Effector memory CD8-positive, alpha-beta T cell (primary cell): ENCODE measurements around the gene AHSP.
"Not testable (repeated sequence)": the region's sequence is repeated elsewhere in the genome, so short reads cannot be mapped to it uniquely, and the experiment has no call there.

ENCODE experiments used
- ATAC-seq: fragments of 150-1000 bp; cut with Tn5 transposase; replicated peaks from 2 replicates; pipeline ENCODE4 v1.10.0; 2021; ENCODE audit warnings: mild to moderate bottlenecking, moderate library complexity
- DNase-seq, 3 experiments: peaks; one replicate each; pipeline ENCODE4 v3.0.0; 2021
- H3K27ac Mint-ChIP-seq, 2 donors: one replicate each; pipeline ENCODE4 v1.8.0; 2022; ENCODE audit warnings: mild to moderate bottlenecking in 2 of 2, mixed read lengths in 2 of 2, moderate library complexity in 2 of 2
- H3K27me3 Mint-ChIP-seq, 2 donors: one replicate each; pipeline ENCODE4 v1.8.0; 2022; ENCODE audit warnings: mixed read lengths in 2 of 2
- H3K36me3 Mint-ChIP-seq: one replicate; pipeline ENCODE4 v1.8.0; 2022; ENCODE audit warnings: mild to moderate bottlenecking, moderate library complexity, mixed read lengths; ENCODE audit not compliant: insufficient read depth
- H3K4me1 Mint-ChIP-seq, 2 donors: one replicate each; pipeline ENCODE4 v1.8.0; 2022; ENCODE audit warnings: low read depth in 2 of 2, mixed read lengths in 2 of 2
- H3K4me3 Mint-ChIP-seq, 2 donors: one replicate each; pipeline ENCODE4 v1.8.0; 2022; ENCODE audit warnings: mild to moderate bottlenecking in 2 of 2, mixed read lengths in 2 of 2, moderate library complexity in 2 of 2
- H3K9me3 Mint-ChIP-seq, 2 donors: one replicate each; pipeline ENCODE4 v1.8.0; 2022; ENCODE audit warnings: mixed read lengths in 2 of 2

The AHSP gene

GRCh38 chr16:31507617-31507928, 20.1 kb upstream of the AHSP start:
- ATAC-seq (peak; percentile 20), DNase-seq (no peak)
- peaks cover 19 to 38% of the 10 kb centered on the region in 2 donors for H3K4me1 Mint-ChIP-seq

GRCh38 chr16:31507929-31508705, 19.6 kb upstream of the AHSP start, which contains the start of gene RUSF1:
TSS of gene RUSF1 (minus strand) at chr16:31508391. CDS start at chr16:31508373, 18 bp downstream.
- peak within 1 kb of the TSS; percentile 95 to 98 for H3K27ac Mint-ChIP-seq
- H3K4me3 Mint-ChIP-seq: peak within 1 kb of the TSS; percentile 91 to 94
- no peaks in the 10 kb centered on the region for H3K9me3 Mint-ChIP-seq
- peaks cover 19 to 33% of the 10 kb centered on the region in 2 donors for H3K4me1 Mint-ChIP-seq
- ATAC-seq (peak; percentile 90), DNase-seq (peak; percentile 68 to 70 (median 69))
- no peaks in the 10 kb centered on the region for H3K27me3 Mint-ChIP-seq
- peaks cover 14% of the 10 kb centered on the region for H3K36me3 Mint-ChIP-seq

More at GRCh38 chr16:31507617-31507928, 20.1 kb upstream of the AHSP start:
- Mint-ChIP-seq H3K27ac (peak overlapping the region; percentile 95 to 98), H3K4me3 (peak overlapping the region; percentile 91 to 94), H3K9me3 (no peaks in the 10 kb centered on the region), H3K36me3 (peaks cover 14% of the 10 kb centered on the region), H3K27me3 (no peaks in the 10 kb centered on the region)

GRCh38 chr16:31508706-31509195, 18.9 kb upstream of the AHSP start:
- peak; percentile 1 for ATAC-seq
- DNase-seq: no peak
- H3K4me3 Mint-ChIP-seq: peak overlapping the region; percentile 91 to 94
- H3K27ac Mint-ChIP-seq: peak overlapping the region; percentile 95 to 98
- H3K9me3 Mint-ChIP-seq: no peaks in the 10 kb centered on the region
- H3K36me3 Mint-ChIP-seq: peaks cover 12% of the 10 kb centered on the region
- H3K4me1 Mint-ChIP-seq: peaks cover 19 to 32% of the 10 kb centered on the region in 2 donors
- H3K27me3 Mint-ChIP-seq: no peaks in the 10 kb centered on the region

- H3K27me3 Mint-ChIP-seq: peaks cover 19 to 23% of the 10 kb centered on the region in 2 donors
- DNase-seq (no peak), ATAC-seq (no peak)
- H3K27ac Mint-ChIP-seq: no peak overlapping the region
- H3K4me1 Mint-ChIP-seq: peaks cover 8 to 11% of the 10 kb centered on the region in 2 donors
- H3K4me3 Mint-ChIP-seq: no peak overlapping the region
- H3K9me3 Mint-ChIP-seq: peaks cover 0 to 2% of the 10 kb centered on the region in 2 donors
- H3K36me3 Mint-ChIP-seq: peaks cover 6% of the 10 kb centered on the region
Measured at GRCh38 chr16:31513126-31513525, 14.6 kb upstream of the AHSP start.

- H3K4me3 Mint-ChIP-seq: no peak overlapping the region
- peaks cover 5 to 8% of the 10 kb centered on the region in 2 donors for H3K4me1 Mint-ChIP-seq
- H3K27ac Mint-ChIP-seq: no peak overlapping the region
- DNase-seq: no peak
- H3K9me3 Mint-ChIP-seq: peaks cover 0 to 2% of the 10 kb centered on the region in 2 donors
- H3K27me3 Mint-ChIP-seq: peaks cover 21 to 23% of the 10 kb centered on the region in 2 donors
- H3K36me3 Mint-ChIP-seq: no peaks in the 10 kb centered on the region
- ATAC-seq: no peak
Measured at GRCh38 chr16:31513884-31514283, 13.8 kb upstream of the AHSP start.

GRCh38 chr16:31517800-31518402, 9.8 kb upstream of the AHSP start:
- ATAC-seq (no peak), DNase-seq (no peak)
- H3K27ac Mint-ChIP-seq: no peak overlapping the region
- peaks cover 3% of the 10 kb centered on the region for H3K36me3 Mint-ChIP-seq
- no peak overlapping the region for H3K4me3 Mint-ChIP-seq
- H3K9me3 Mint-ChIP-seq: peaks cover 0 to 2% of the 10 kb centered on the region in 2 donors
- H3K27me3 Mint-ChIP-seq: peaks cover 21 to 23% of the 10 kb centered on the region in 2 donors
- no peaks in the 10 kb centered on the region for H3K4me1 Mint-ChIP-seq

- peaks cover 0 to 2% of the 10 kb centered on the region in 2 donors for H3K9me3 Mint-ChIP-seq
- DNase-seq (no peak), ATAC-seq (no peak)
- no peaks in the 10 kb centered on the region for H3K4me1 Mint-ChIP-seq
- no peak overlapping the region for H3K27ac Mint-ChIP-seq
- peaks cover 21 to 23% of the 10 kb centered on the region in 2 donors for H3K27me3 Mint-ChIP-seq
- H3K36me3 Mint-ChIP-seq: peaks cover 3% of the 10 kb centered on the region
- no peak overlapping the region for H3K4me3 Mint-ChIP-seq
Measured at GRCh38 chr16:31519759-31520431, 7.8 kb upstream of the AHSP start.

- Mint-ChIP-seq H3K36me3 (peaks cover 3% of the 10 kb centered on the region), H3K4me3 (no peak overlapping the region), H3K27me3 (peaks cover 17 to 18% of the 10 kb centered on the region in 2 donors), H3K4me1 (no peaks in the 10 kb centered on the region), H3K27ac (no peak overlapping the region), H3K9me3 (peaks cover 0 to 2% of the 10 kb centered on the region in 2 donors)
- no peak for ATAC-seq
- no peak for DNase-seq
Measured at GRCh38 chr16:31521368-31521767, 6.3 kb upstream of the AHSP start.

- H3K4me1 Mint-ChIP-seq: no peaks in the 10 kb centered on the region
- ATAC-seq: no peak
- peaks cover 3% of the 10 kb centered on the region for H3K36me3 Mint-ChIP-seq
Measured at GRCh38 chr16:31522071-31522470, 5.6 kb upstream of the AHSP start.

GRCh38 chr16:31523768-31524167, 3.9 kb upstream of the AHSP start:
- ATAC-seq, H3K4me1 Mint-ChIP-seq, H3K27ac Mint-ChIP-seq, DNase-seq, H3K36me3 Mint-ChIP-seq, H3K9me3 Mint-ChIP-seq, H3K4me3 Mint-ChIP-seq: not testable (repeated sequence)
- peaks cover 14 to 15% of the 10 kb centered on the region in 2 donors for H3K27me3 Mint-ChIP-seq

More at GRCh38 chr16:31522071-31522470, 5.6 kb upstream of the AHSP start:
- peaks cover 10 to 11% of the 10 kb centered on the region in 2 donors for H3K27me3 Mint-ChIP-seq
- no peak for DNase-seq
- no peak overlapping the region for H3K4me3 Mint-ChIP-seq
- peaks cover 0 to 2% of the 10 kb centered on the region in 2 donors for H3K9me3 Mint-ChIP-seq
- H3K27ac Mint-ChIP-seq: no peak overlapping the region

- no peak overlapping the region for H3K27ac Mint-ChIP-seq
- ATAC-seq: no peak
- H3K36me3 Mint-ChIP-seq: no peaks in the 10 kb centered on the region
- no peak overlapping the region for H3K4me3 Mint-ChIP-seq
- no peaks in the 10 kb centered on the region for H3K9me3 Mint-ChIP-seq
- DNase-seq: no peak
- H3K4me1 Mint-ChIP-seq: peaks cover 0 to 2% of the 10 kb centered on the region in 2 donors
- H3K27me3 Mint-ChIP-seq: peaks cover 23 to 29% of the 10 kb centered on the region in 2 donors
Measured at GRCh38 chr16:31525113-31525512, 2.6 kb upstream of the AHSP start.

GRCh38 chr16:31528523-31529107, 915 bp downstream of the AHSP start:
- DNase-seq (no peak), ATAC-seq (no peak)
- peaks cover 0 to 2% of the 10 kb centered on the region in 2 donors for H3K4me1 Mint-ChIP-seq
- no peak overlapping the region for H3K4me3 Mint-ChIP-seq
- H3K9me3 Mint-ChIP-seq: no peaks in the 10 kb centered on the region
- H3K27me3 Mint-ChIP-seq: peaks cover 26 to 37% of the 10 kb centered on the region in 2 donors
- H3K36me3 Mint-ChIP-seq: no peaks in the 10 kb centered on the region
- H3K27ac Mint-ChIP-seq: no peak overlapping the region
